GM21423 (cell line): ENCODE data around the gene DIAPH2.
"Not testable (repeated sequence)": the region's sequence is repeated elsewhere in the genome, so short reads cannot be mapped to it uniquely, and the experiment has no call there.

Source experiments
- ATAC-seq: cut with Tn5 transposase; IDR thresholded peaks from one replicate; pipeline ENCODE4 v1.9.1; 2021; ENCODE audit warnings: mild to moderate bottlenecking, moderate library complexity; ENCODE audit not compliant: unreplicated experiment

DIAPH2 gene

DNA sequence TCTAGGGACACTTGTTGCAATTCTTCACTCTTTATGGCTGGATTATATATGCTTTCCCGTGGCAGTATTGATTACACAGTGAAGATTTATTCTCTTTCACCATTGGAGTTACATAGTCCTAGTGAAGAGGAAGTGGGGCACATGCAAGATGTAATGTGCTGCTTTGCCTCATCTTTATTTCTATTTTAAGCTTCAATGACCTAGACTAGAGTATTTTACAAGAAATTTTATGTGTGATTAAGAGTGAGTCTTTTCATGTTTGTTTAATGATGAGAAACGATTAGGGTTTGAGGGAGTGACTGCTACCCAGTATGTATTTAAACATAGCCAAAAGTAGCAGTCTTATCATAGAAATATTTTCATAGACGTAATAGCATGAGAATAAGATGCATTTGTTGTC is 30.8 kb downstream of the DIAPH2 start:
- no peak for ATAC-seq

DNA sequence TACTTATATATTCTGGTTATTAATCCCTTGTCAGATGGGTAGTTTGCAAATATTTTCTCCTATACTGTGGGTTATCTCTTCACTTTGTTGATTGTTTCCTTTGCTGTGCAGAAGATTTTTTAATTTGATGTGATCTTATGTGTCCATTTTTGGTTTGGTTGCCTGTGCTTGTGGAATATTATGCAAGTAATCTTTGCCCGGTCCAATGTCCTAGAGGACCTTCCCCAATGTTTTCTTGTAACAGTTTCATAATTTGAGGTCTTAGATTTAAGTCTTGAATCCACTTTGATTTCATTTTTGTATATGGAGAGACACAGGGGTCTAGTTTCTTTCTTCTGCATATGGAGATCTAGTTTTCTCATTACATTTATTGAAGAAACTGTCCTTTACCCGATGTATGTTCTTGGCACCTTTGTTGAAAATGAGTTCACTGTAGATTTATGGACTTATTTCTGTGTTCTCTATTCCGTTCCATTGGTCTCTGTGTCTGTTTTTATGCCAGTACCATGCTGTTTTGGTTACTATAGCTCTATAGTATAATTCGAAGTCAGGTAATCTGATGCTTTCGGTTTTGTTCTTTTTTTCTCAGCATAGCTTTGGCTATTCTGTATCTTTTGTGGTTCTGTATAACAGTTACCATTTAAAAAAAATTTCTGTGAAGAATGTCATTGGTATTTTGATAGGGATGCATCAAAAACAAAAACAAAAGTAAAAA is 34.7 kb downstream of the DIAPH2 start:
- ATAC-seq: no peak

DNA sequence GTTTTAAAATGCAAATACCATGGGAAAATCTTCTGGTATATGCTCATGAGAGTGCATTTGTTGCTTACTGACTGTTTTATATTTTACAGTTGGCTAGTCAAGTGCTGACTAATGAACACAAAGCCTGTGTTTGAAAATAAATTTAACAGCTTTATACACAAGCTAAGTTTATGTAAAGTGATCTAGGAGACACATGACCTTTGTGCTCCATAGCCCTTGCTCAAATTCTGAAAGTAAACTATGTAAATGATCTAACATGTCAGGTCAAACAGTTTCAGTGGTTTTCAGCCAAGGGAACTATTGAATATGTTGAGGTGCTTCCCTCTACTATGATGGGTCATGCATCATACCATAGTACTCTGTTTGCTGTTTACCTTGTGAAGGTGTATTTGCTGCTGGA is 36.7 kb downstream of the DIAPH2 start:
- peak; percentile 100 for ATAC-seq

GRCh38 chrX:96722781-96723180 is 38.1 kb downstream of the DIAPH2 start:
- ATAC-seq: no peak

DNA sequence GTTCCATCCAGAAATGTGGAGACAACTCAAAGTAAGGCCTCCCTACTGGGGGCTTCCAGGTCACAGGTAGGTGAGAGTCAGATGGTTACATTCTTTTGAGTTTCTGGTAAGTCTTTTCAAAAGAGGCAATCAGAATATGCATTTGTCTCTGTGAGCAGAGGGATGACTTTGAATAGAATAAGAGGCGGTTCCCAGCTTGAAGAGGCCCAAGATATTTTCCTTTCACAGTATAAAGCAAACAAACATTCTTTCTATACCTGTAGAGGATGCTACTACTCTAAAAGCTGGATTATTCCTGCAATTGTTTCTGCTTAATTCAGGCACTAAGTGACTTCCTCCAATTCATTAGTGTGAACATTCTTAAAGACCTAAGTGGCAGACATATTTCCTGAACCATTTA is 44.4 kb downstream of the DIAPH2 start:
- ATAC-seq: no peak

GRCh38 chrX:96729868-96730643 is 45.4 kb downstream of the DIAPH2 start:
- ATAC-seq: no peak

DNA sequence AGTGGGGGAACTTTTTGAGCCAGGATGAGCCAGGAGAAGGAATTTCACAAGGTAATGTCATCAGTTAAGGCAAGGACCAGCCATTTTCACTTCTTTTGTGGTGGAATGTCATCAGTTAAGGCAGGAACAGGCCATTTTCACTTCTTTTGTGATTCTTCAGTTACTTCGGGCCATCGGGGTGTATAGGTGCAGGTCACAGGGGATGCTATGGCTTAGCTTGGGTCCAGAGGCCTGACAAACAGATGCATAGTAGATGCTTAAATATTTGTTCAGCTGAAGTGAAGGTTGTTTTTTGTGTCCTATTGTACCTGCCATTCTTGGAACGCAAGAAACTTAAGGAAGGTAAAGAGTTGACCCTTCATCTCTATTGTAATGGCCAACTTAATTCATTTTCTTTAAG is 46.4 kb downstream of the DIAPH2 start:
- not testable (repeated sequence) for ATAC-seq

DNA sequence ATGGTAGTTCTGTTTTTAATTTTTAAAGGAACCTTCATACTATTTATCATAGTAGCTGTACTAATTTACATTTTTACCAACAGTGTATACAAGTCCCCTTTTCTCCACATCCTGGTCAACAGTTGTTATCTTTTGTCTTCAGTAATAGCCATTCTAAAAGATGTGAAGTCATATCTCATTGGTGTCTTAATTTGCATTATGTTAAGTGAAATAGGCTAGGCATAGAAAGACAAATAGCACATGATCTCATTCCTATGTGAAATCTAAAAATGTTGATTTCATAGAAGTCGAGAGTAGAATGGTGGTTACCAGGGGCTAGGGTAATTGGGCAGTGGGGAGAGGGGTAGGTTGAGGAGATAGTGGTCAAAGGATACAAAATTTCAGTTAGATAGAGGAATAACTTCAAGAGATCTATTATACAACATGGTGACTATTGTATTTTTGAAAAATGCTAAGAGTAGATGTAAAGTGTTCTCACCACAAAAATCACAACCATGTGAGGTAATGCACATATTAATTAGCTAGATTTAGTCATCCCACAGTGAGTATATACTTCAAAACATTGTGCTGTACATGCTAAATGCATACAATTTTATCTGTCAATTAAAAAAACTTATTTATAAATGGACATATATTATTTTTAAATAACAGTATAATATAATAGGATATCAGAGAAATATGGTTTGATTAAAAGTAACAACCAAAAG is 58.9 kb downstream of the DIAPH2 start:
- no peak for ATAC-seq

DNA sequence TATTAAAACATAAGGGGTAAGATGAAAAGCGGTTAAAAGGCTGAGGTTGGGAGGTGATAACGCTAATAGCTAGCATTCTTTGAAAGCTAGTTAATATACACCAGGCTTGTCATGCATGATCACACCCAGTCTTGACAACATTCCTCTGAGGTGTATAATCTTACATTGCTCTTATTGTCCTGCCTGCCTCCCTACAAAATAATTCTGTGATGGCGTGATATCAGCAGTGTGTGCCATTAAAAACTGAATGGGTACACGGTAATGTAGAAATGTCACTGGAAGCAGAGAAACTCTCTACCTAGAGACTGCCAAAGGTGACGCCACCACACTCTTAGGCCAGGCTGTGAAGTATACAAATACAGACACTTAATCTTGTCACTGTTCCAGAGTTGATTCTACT is 68.1 kb downstream of the DIAPH2 start:
- no peak for ATAC-seq

DNA sequence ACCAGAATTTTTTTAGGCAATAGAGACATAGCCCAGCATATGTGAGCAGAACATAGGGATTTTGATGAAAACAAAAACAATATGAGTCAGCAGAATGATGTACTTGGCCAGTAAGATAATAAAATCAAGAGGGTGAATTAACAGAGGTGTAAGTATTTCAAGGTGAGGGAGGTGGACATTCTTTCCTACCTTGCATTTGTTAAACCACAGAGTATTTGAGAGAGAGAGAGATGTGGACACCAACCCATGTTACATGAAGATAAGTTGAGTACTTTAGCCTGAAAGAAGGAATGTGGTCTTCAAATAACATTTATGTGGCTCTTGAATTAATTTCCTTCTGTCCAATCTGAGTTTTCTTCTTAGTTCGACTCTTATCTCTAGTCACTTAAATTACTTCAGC is 68.6 kb downstream of the DIAPH2 start:
- no peak for ATAC-seq

GRCh38 chrX:96756491-96756890 is 71.8 kb downstream of the DIAPH2 start:
- ATAC-seq: no peak

DNA sequence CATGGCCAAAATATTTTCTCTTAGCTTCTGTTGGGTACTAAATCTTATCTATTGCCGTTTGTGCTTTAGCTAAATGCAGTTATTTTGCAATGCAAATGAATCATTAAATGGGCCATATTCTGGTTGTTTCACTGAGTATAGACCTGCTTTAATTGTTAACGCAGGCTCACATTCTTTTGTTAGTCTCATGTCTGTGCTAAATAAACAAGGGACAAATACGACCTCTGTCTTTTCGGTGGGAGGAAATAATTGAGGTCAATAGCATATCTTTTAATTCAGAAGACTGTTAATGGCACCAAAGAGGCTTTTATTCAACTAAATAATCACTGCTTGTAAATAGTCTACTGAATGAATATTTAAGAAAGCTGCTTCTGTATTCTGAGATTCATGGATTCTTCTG is 76.9 kb downstream of the DIAPH2 start:
- ATAC-seq: no peak

GRCh38 chrX:96763608-96764007 is 79.0 kb downstream of the DIAPH2 start:
- no peak for ATAC-seq

GRCh38 chrX:96764864-96765263 is 80.2 kb downstream of the DIAPH2 start:
- peak; percentile 73 for ATAC-seq

DNA sequence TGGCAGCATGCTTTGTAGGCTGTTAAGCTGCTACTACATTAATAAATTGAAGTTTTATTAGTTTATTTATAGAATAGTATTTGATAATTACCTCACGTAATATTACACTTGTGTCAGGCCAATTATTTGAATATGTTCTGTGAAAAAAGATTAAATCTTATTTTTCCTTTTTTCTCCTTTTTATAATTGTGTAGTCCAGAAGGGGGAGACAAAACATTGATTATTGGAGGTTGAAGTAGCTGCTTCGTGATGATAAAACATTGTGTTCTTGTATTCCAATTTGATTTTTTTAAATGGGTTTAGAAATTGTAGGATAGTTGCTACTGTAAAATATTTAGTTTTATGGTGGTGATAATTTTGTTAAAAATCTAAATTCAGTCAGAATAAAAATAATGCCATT is 85.7 kb downstream of the DIAPH2 start:
- ATAC-seq: no peak

GRCh38 chrX:96771486-96771885 is 86.8 kb downstream of the DIAPH2 start:
- ATAC-seq: no peak

DNA sequence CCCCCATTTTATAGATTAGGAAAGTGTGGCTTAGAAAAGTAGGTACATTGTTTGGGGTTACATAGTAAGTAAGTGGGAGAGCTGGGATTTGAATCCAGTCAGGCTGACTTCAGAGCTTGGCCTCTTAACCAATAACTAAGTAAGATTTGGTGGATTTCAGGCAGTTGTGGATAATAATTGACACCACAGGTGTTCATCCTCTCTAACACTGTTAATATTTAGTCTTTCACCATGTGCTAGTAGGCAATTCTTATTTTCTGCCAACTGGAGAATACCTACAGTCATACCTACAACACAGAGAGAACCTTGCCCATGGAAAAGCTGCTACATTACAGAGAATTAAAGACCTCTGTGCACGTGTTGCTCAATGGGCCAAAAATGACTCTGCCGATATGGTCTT is 89.5 kb downstream of the DIAPH2 start:
- ATAC-seq: no peak

GRCh38 chrX:96776966-96777365 is 92.3 kb downstream of the DIAPH2 start:
- no peak for ATAC-seq

- ATAC-seq: no peak
Observed at GRCh38 chrX:96791559-96791958, 106.9 kb downstream of the DIAPH2 start.

- ATAC-seq: no peak
Observed at GRCh38 chrX:96792047-96792446, 107.4 kb downstream of the DIAPH2 start.

- no peak for ATAC-seq
Observed at GRCh38 chrX:96798982-96799381, 114.3 kb downstream of the DIAPH2 start.

- ATAC-seq: no peak
Observed at GRCh38 chrX:96807318-96807717, 122.7 kb downstream of the DIAPH2 start.
